ENCODE data around the gene RRH.

The RRH gene

DNA sequence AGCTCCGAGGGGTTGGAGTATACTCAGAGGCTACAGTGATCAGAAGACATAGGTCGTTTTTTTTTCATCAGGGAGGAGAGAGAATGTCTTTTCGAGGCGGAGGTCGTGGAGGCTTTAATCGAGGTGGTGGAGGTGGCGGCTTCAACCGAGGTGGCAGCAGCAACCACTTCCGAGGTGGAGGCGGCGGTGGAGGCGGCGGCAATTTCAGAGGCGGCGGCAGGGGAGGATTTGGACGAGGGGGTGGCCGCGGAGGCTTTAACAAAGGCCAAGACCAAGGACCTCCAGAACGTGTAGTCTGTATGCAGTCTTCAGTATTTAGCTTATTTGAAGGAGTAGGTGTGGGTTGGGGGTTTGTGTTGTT lies 11.7 kb upstream of the RRH start:
- TF ChIP-seq, protein P1, sequence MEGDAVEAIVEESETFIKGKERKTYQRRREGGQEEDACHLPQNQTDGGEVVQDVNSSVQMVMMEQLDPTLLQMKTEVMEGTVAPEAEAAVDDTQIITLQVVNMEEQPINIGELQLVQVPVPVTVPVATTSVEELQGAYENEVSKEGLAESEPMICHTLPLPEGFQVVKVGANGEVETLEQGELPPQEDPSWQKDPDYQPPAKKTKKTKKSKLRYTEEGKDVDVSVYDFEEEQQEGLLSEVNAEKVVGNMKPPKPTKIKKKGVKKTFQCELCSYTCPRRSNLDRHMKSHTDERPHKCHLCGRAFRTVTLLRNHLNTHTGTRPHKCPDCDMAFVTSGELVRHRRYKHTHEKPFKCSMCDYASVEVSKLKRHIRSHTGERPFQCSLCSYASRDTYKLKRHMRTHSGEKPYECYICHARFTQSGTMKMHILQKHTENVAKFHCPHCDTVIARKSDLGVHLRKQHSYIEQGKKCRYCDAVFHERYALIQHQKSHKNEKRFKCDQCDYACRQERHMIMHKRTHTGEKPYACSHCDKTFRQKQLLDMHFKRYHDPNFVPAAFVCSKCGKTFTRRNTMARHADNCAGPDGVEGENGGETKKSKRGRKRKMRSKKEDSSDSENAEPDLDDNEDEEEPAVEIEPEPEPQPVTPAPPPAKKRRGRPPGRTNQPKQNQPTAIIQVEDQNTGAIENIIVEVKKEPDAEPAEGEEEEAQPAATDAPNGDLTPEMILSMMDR (conservative IDR thresholded peaks at IDR 0.05; ENCODE audit: low read depth, low read length): no peak
- no peak for DNase-seq (ENCODE audit: low read depth)
- H3K4me3 ChIP-seq (ENCODE audit: low read length): peak overlapping the region; percentile 96

- no peak for DNase-seq (ENCODE audit: low read depth)
- TF ChIP-seq, protein P1 (conservative IDR thresholded peaks at IDR 0.05; ENCODE audit: low read depth, low read length): no peak
- peak overlapping the region; percentile 96 for H3K4me3 ChIP-seq (ENCODE audit: low read length)
Measured at GRCh38 chr4:109816894-109817293, 10.9 kb upstream of the RRH start.

DNA sequence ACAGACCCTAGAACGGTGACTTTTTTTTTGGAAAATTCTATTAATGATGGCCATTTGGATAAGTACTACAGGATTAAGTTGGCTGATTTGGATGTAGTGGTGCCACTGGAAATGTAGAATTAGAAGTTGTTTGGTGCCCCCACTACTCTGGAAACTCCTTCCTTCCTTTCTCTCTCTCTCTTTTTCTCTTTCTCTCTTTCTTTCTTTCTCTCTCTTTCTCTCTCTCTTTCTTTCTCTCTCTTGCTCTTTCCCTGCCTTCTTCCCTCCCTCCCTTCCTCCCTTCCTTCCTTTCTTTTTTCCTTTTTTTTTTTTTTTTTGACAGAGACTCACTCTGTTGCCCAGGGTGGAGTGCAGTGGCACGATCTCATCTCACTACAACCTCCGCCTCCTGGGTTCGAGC lies 9.5 kb upstream of the RRH start:
- TF ChIP-seq, protein P1 (conservative IDR thresholded peaks at IDR 0.05; ENCODE audit: low read depth, low read length): no peak
- H3K4me3 ChIP-seq (ENCODE audit: low read length): no peak overlapping the region

DNA sequence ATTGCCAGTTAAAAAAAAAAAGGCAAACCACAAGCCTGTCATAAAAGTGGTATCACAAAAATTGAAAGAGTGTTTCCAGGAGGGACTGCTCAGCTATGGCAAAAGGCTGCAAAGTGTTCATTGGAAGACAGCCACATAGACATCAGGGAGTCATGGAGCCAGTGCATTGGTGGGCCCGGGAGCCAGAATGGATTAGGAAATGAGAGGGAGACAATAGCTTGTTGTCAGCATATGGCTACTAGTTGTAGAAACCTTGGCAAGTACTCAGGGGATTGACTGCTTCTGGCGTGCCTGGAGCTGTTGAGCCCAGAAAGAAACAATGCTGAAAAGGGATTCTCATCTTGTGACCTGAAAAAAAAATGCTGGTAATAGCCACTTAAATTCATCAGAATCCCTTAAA lies 7.2 kb upstream of the RRH start:
- TF ChIP-seq, protein P1 (conservative IDR thresholded peaks at IDR 0.05; ENCODE audit: low read depth, low read length): no peak
- peak; percentile 43 for DNase-seq (ENCODE audit: low read depth)

More for the DNA sequence above, 9.5 kb upstream of the RRH start:
- DNase-seq (ENCODE audit: low read depth): no peak

GRCh38 chr4:109821185-109821584 lies 6.6 kb upstream of the RRH start:
- no peak for DNase-seq (ENCODE audit: low read depth)
- H3K4me3 ChIP-seq (ENCODE audit: low read length): no peak overlapping the region
- TF ChIP-seq, protein P1 (conservative IDR thresholded peaks at IDR 0.05; ENCODE audit: low read depth, low read length): no peak

More for the DNA sequence above, 7.2 kb upstream of the RRH start:
- no peak overlapping the region for H3K4me3 ChIP-seq (ENCODE audit: low read length)

DNA sequence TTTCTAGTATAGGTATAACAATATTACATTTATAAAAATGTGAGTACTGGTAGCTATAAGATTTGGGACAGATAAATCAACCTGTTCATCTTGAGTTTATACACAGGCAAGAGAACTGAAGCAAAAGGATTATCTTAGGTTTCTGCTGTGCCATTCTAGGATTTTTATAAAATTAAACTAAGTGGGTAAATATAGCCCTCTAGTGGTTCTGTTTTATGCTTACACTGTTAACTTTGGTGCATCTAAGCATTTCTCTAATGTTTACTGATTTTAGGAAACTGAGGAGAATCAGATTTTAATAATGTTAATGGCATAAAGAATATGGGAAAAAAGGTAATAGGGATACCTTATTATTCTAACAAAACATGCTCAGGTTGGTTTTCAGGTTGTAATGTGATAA lies 1.1 kb upstream of the RRH start:
- H3K4me3 ChIP-seq (ENCODE audit: low read length): no peak overlapping the region
- no peak for DNase-seq (ENCODE audit: low read depth)
- TF ChIP-seq, protein P1 (conservative IDR thresholded peaks at IDR 0.05; ENCODE audit: low read depth, low read length): peak; percentile 51

GRCh38 chr4:109833756-109834155 lies 6.0 kb downstream of the RRH start:
- no peak overlapping the region for H3K4me3 ChIP-seq (ENCODE audit: low read length)
- TF ChIP-seq, protein P1 (conservative IDR thresholded peaks at IDR 0.05; ENCODE audit: low read depth, low read length): no peak
- DNase-seq (ENCODE audit: low read depth): no peak

Measured in retinal pigment epithelial cell (primary cell).